NCI-H1105 treated with DMSO at 0.1 percent for 48 hours (cell line): Measurements from ENCODE around the gene SLC4A3.
"Not testable (repeated sequence)": the region's sequence is repeated elsewhere in the genome, so short reads cannot be mapped to it uniquely, and the experiment has no call there.

Experiments used
- DNase-seq: peaks from one replicate; lab custom pipeline; 2025; lab: John Stamatoyannopoulos, UW

Gene SLC4A3

GRCh38 chr2:219680958-219681693 is 53.7 kb downstream of the SLC4A3 start:
- no peak for DNase-seq

GRCh38 chr2:219681694-219682300 is 54.4 kb downstream of the SLC4A3 start:
- no peak for DNase-seq

GRCh38 chr2:219683474-219683873 is 56.0 kb downstream of the SLC4A3 start:
- DNase-seq, result not testable (repeated sequence)

GRCh38 chr2:219684721-219685689 is 57.6 kb downstream of the SLC4A3 start:
- peak; percentile 80 for DNase-seq

DNA sequence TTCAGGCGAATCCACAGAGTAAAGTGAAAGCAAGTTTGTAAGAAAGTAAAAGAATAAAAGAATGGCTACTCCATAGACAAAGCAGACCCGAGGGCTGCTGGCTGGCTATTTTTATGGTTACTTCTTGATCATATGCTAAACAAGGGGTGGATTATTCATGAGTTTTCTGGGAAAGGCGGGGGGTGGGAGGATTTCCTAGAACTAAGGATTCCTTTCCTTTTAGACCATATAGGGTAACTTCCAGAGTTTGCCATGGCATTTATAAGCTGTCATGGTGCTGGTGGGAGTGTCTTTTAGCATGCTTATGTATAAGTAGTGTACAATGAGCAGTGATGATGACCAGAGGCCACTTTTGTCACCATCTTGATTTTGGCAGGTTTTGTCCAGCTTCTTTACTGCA is 59.8 kb downstream of the SLC4A3 start:
- DNase-seq, result no peak

- DNase-seq, result no peak
Observed at GRCh38 chr2:219687882-219688559, 60.6 kb downstream of the SLC4A3 start.

- no peak for DNase-seq
Observed at GRCh38 chr2:219688560-219689445, 61.4 kb downstream of the SLC4A3 start.

DNA sequence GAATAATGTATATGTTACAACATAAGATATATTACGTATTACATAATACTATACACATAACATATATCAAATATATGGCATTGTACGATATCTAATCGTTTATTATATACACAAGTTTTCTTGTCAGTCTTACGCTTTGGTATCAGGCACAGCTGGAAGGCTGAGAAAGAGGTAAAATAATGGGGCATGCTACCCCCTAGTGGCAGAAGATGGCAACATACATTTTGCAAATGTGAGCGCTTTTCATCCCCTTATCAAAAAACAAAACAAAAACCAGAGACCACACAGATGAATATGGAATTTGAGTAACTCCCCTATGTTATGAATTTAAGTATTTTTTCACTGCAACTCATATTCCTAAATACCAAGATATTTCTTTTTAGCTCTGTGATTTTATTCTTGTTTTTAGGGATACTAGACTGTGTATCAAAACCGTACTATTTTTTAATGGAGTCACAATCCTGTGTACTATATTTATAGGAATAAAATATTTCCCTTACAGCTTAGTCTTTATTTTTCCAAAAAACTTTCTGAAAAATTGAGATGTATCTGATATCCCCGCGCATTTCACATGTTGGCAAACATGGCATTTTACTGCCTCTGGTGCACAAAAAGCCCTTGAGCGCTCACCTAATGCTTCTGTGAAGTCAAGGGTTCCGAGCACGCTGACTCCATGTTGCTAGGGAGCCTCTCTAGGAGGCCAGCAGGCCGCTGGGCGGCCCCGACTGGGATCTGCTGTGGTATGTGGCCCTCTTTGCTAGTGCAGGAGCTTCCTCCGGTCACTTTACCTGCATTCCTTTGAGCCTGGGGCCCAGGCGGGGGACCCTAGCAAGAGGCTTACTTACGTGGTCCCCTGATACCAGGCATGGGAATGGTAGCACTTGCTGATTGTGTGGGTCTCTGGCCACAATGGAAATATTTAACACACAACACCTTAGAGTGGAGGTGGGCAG is 62.5 kb downstream of the SLC4A3 start:
- DNase-seq, result peak; percentile 45

- DNase-seq, result no peak
Observed at GRCh38 chr2:219691571-219691970, 64.1 kb downstream of the SLC4A3 start.
